Measurements from ENCODE around the gene TOMM7.
"Not testable (repeated sequence)": the region's sequence is repeated elsewhere in the genome, so short reads cannot be mapped to it uniquely, and the experiment has no call there.

The TOMM7 gene

GRCh38 chr7:22821702-22822485 lies 755 bp downstream of the TOMM7 start:
- peak; percentile 49 for DNase-seq (ENCODE audit: low read depth)

- no peak for DNase-seq (ENCODE audit: low read depth)
Observed at GRCh38 chr7:22819476-22819875, 3.2 kb downstream of the TOMM7 start.

GRCh38 chr7:22814261-22815208 lies 8.1 kb downstream of the TOMM7 start:
- DNase-seq (ENCODE audit: low read depth) = peak; percentile 63

- no peak for DNase-seq (ENCODE audit: low read depth)
Observed at GRCh38 chr7:22812353-22812752, 10.3 kb downstream of the TOMM7 start.

- no peak for DNase-seq (ENCODE audit: low read depth)
Observed at GRCh38 chr7:22811746-22812280, 10.8 kb downstream of the TOMM7 start.

- DNase-seq (ENCODE audit: low read depth) = no peak
Observed at GRCh38 chr7:22810843-22811242, 11.8 kb downstream of the TOMM7 start.

- no peak for DNase-seq (ENCODE audit: low read depth)
Observed at GRCh38 chr7:22809902-22810642, 12.6 kb downstream of the TOMM7 start.

GRCh38 chr7:22808140-22808539 lies 14.5 kb downstream of the TOMM7 start:
- DNase-seq (ENCODE audit: low read depth) = no peak

- DNase-seq (ENCODE audit: low read depth) = no peak
Observed at GRCh38 chr7:22806752-22807151, 15.9 kb downstream of the TOMM7 start.

- DNase-seq (ENCODE audit: low read depth) = no peak
Observed at GRCh38 chr7:22805227-22805626, 17.4 kb downstream of the TOMM7 start.

GRCh38 chr7:22802831-22803230 lies 19.8 kb downstream of the TOMM7 start:
- not testable (repeated sequence) for DNase-seq (ENCODE audit: low read depth)

GRCh38 chr7:22802426-22802825 lies 20.2 kb downstream of the TOMM7 start:
- DNase-seq (ENCODE audit: low read depth) = no peak

GRCh38 chr7:22801912-22802311 lies 20.7 kb downstream of the TOMM7 start:
- DNase-seq (ENCODE audit: low read depth) = no peak

- no peak for DNase-seq (ENCODE audit: low read depth)
Observed at GRCh38 chr7:22799633-22800032, 23.0 kb downstream of the TOMM7 start.

GRCh38 chr7:22793593-22794462 lies 28.8 kb downstream of the TOMM7 start:
- peak; percentile 28 for DNase-seq (ENCODE audit: low read depth)

- DNase-seq (ENCODE audit: low read depth) = peak; percentile 77
Observed at GRCh38 chr7:22791204-22792158, 31.2 kb downstream of the TOMM7 start.

GRCh38 chr7:22790640-22791039 lies 32.0 kb downstream of the TOMM7 start:
- DNase-seq (ENCODE audit: low read depth) = not testable (repeated sequence)

GRCh38 chr7:22787951-22788350 lies 34.7 kb downstream of the TOMM7 start:
- no peak for DNase-seq (ENCODE audit: low read depth)

- no peak for DNase-seq (ENCODE audit: low read depth)
Observed at GRCh38 chr7:22786290-22786932, 36.2 kb downstream of the TOMM7 start.
